Right lobe of liver (tissue), 4 donors: ENCODE results near the gene PPM1L.

ENCODE experiments used
- POLR2A ChIP-seq: fragments of 450-650 bp; IDR thresholded peaks from one replicate; pipeline ENCODE4 v1.6.1; 2017; ENCODE audit warnings: antibody characterized with exemption, mild to moderate bottlenecking
- TF ChIP-seq, protein P1 (sequence below), 4 donors: fragments of 200-600 bp in 3 of 4; fragments of 450-650 bp in 1 of 4; IDR thresholded peaks; one replicate each; pipeline versions ENCODE4 v1.5.1 to v1.8.0; 2016 to 2022; ENCODE audit warnings: antibody characterized with exemption in 4 of 4, mild to moderate bottlenecking in 2 of 4
- donor health status: DM: no; HTN: no; CAD: no.
- donor health status: DM: no; HTN: no; CAD: no.
- donor health status: DM: no; HTN: yes; CAD: no.

- TF ChIP-seq POLR2A = no peak
- TF ChIP-seq, protein P1, sequence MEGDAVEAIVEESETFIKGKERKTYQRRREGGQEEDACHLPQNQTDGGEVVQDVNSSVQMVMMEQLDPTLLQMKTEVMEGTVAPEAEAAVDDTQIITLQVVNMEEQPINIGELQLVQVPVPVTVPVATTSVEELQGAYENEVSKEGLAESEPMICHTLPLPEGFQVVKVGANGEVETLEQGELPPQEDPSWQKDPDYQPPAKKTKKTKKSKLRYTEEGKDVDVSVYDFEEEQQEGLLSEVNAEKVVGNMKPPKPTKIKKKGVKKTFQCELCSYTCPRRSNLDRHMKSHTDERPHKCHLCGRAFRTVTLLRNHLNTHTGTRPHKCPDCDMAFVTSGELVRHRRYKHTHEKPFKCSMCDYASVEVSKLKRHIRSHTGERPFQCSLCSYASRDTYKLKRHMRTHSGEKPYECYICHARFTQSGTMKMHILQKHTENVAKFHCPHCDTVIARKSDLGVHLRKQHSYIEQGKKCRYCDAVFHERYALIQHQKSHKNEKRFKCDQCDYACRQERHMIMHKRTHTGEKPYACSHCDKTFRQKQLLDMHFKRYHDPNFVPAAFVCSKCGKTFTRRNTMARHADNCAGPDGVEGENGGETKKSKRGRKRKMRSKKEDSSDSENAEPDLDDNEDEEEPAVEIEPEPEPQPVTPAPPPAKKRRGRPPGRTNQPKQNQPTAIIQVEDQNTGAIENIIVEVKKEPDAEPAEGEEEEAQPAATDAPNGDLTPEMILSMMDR (IDR thresholded peaks at IDR 0.05) = no peak
Measured at GRCh38 chr3:161066930-161067329, 310.9 kb downstream of the PPM1L start.
